GM19452 (cell line): ENCODE measurements around the gene RIPPLY2.
"Not testable (repeated sequence)": the region's sequence is repeated elsewhere in the genome, so short reads cannot be mapped to it uniquely, and the experiment has no call there.

ENCODE experiments used
- ATAC-seq: cut with Tn5 transposase; IDR thresholded peaks from one replicate; pipeline ENCODE4 v1.9.1; 2021; ENCODE audit not compliant: unreplicated experiment

RIPPLY2 gene

DNA sequence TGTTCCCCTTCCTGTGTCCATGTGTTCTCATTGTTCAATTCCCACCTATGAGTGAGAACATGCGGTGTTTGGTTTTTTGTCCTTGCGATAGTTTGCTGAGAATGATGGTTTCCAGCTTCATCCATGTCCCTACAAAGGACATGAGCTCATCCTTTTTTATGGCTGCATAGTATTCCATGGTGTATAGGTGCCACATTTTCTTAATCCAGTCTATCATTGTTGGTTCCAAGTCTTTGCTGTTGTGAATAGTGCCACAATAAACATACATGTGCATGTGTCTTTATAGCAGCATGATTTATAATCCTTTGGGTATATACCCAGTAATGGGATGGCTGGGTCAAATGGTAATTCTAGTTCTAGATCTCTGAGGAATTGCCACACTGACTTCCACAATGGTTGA, 43.9 kb downstream of the RIPPLY2 start:
- not testable (repeated sequence) for ATAC-seq

DNA sequence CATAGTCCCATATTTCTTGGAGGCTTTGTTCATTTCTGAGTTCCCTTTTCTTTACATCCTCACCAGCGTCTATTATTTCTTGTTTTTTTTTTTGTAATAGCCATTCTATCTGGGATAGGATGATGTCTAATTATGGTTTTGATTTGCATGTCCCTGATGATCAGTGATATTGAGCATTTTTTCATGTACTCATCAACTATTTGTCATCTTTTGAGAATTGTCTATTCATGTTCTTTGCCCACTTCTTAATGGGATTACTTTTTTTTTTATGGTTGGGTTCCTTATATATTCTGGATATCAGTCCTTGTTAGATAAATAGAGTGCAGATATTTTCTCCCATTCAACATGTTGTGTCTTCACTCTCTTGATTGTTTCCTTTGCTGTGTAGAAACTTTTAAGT, 48.5 kb downstream of the RIPPLY2 start:
- ATAC-seq = no peak

DNA sequence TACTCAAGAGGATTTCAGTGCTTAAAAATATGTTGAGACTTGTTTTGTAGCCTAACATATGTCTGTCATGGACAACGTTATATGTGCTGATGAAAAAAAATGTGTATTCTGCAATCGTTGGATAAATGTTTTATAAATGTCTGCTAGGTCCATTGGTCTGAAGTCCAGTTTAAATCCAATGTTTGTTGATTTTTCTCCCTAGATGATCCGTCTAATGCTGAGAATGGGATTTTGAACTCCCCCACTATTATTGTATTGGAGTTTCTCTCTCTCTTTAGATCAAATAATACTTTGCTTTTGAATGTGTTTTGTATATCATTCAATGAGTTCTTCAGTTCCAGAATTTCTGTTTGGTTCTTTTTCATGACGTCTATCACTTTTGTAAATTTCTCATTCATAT, 51.2 kb downstream of the RIPPLY2 start:
- no peak for ATAC-seq

DNA sequence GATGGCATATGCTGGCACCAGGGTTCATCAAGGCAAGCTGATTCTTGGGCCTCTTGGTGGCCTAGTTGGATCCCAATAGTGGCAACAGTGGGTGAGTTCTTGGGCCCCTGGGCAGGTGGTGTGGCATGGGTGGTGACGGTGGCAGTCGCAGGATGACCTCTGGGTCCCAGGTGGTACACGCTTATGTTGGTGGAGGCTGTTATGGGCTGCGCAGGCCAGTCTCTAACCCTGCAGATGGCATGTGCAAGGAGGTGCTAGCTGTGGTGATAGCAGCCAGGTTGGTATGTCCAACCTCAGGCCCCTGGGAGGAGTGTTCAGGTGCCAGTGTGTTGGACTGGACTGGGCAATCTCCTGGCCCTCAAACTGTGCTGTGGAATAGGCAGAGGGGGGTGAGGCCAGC, 52.5 kb downstream of the RIPPLY2 start:
- no peak for ATAC-seq
